MM.1S (cell line): Measurements from ENCODE around the gene LYL1.
A peak's percentile ranks its signal among the peaks of the same experiment; 100 is the strongest.

Source experiments
- DNase-seq: peaks from one replicate; pipeline ENCODE4 v3.0.0-alpha.2; 2015
- H2AFZ ChIP-seq: fragments of 300-600 bp; sonication (generic); 2 replicates; pipeline ENCODE4 v1.6.0; 2016; ENCODE audit warnings: antibody characterized with exemption, low read length
- H3F3A ChIP-seq: fragments of 300-600 bp; sonication (generic); 2 replicates; pipeline ENCODE4 v1.6.1; 2016; ENCODE audit warnings: mild to moderate bottlenecking, antibody characterized with exemption, low read length, moderate library complexity, mixed read lengths; ENCODE audit not compliant: insufficient read depth
- H3K27ac ChIP-seq: fragments of 300-600 bp; sonication (generic); 2 replicates; pipeline ENCODE4 v1.5.1; 2016; ENCODE audit warnings: mild to moderate bottlenecking, low read length
- H3K27me3 ChIP-seq: fragments of 300-600 bp; sonication (generic); replicated peaks from 2 replicates; pipeline ENCODE4 v1.6.0; 2016; ENCODE audit warnings: low read length; ENCODE audit not compliant: insufficient read depth
- H3K36me3 ChIP-seq: fragments of 300-600 bp; sonication (generic); replicated peaks from 2 replicates; pipeline ENCODE4 v1.6.1; 2016; ENCODE audit warnings: mild to moderate bottlenecking, low read length, mixed read lengths; ENCODE audit not compliant: insufficient read depth
- H3K4me1 ChIP-seq: fragments of 300-600 bp; sonication (generic); 2 replicates; pipeline ENCODE4 v1.6.1; 2016; ENCODE audit warnings: low read length, mixed read lengths
- H3K4me2 ChIP-seq: fragments of 300-600 bp; sonication (generic); 2 replicates; pipeline ENCODE4 v1.6.0; 2016; ENCODE audit warnings: low read depth, low read length
- H3K4me3 ChIP-seq: fragments of 300-600 bp; sonication (generic); 2 replicates; pipeline ENCODE4 v1.5.1; 2016; ENCODE audit warnings: low read length, mixed read lengths
- H3K79me2 ChIP-seq: fragments of 300-600 bp; sonication (generic); 2 replicates; pipeline ENCODE4 v1.6.1; 2016; ENCODE audit warnings: mixed run types, low read length, mixed read lengths
- H3K9ac ChIP-seq: fragments of 300-600 bp; sonication (generic); 2 replicates; pipeline ENCODE4 v1.6.1; 2016; ENCODE audit warnings: low read length, mixed read lengths
- H3K9me2 ChIP-seq: fragments of 300-600 bp; sonication (generic); replicated peaks from 2 replicates; pipeline ENCODE4 v1.6.1; 2016; ENCODE audit warnings: mild to moderate bottlenecking, low read length, mixed read lengths; ENCODE audit not compliant: insufficient read depth
- H3K9me3 ChIP-seq: fragments of 300-600 bp; sonication (generic); replicated peaks from 2 replicates; pipeline ENCODE4 v1.6.1; 2016; ENCODE audit warnings: mild to moderate bottlenecking, low read length, mixed read lengths; ENCODE audit not compliant: insufficient read depth
- H4K20me1 ChIP-seq: fragments of 300-600 bp; sonication (generic); 2 replicates; pipeline ENCODE4 v1.6.1; 2016; ENCODE audit warnings: mild to moderate bottlenecking, low read length, moderate library complexity, mixed read lengths; ENCODE audit not compliant: insufficient read depth
- EZH2 ChIP-seq: fragments of 300-600 bp; sonication (generic); optimal IDR thresholded peaks from 2 replicates; pipeline ENCODE3; 2017; ENCODE audit warnings: low read depth, mild to moderate bottlenecking, antibody characterized with exemption, low read length, mixed read lengths
- EZH2phosphoT487 ChIP-seq: fragments of 300-600 bp; sonication (generic); IDR thresholded peaks from 2 replicates; pipeline ENCODE4 v1.6.1; 2018; ENCODE audit warnings: antibody characterized with exemption, low read length
- TF ChIP-seq, protein P1 (sequence below): fragments of 300-600 bp; sonication (generic); IDR thresholded peaks from 2 replicates; pipeline ENCODE4 v1.5.1; 2016; ENCODE audit warnings: antibody characterized with exemption, low read length, mixed read lengths

Gene LYL1

DNA sequence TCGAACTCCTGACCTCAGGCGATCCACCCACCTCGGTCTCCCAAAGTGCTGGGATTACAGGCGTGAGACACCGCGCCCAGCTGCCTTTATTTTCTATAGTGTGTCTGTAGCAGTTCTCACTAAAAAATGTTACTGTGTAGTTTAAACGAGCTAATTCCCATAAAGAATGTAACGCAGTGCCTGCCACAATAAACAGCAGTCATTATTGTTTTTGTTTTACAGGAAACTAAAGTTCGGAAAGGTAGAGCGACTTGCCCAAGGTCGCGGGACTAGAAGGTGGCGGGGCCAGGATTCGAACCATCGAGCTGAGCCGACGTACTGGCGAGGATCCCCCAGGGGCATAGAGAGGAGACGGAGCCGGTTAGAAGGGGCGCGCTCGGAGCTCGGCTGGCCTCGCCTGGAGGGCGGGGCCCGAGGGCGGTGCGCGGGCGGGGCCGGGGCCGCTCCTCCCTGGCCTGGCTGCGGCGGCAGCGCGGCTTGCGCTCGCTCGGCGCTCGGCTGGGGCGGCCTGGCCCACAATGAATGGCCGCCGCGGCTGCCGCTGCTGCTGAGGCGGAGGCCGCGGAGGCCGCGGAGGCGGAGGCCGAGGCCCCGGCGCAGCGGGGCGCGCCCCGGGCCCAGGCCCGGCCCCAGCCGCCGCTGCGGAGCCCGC is 15.2 kb upstream of the LYL1 start, which contains the start of gene NACC1:
NACC1 (plus strand) TSS at position 493 of the 652 bp plus-strand sequence. CDS start 16,944 bp downstream, outside the sequence.
- peak within 1 kb of the TSS; percentile 67 for H3K27ac ChIP-seq
- TF ChIP-seq EZH2phosphoT487 (no peak), EZH2 (no peak)
- TF ChIP-seq, protein P1, sequence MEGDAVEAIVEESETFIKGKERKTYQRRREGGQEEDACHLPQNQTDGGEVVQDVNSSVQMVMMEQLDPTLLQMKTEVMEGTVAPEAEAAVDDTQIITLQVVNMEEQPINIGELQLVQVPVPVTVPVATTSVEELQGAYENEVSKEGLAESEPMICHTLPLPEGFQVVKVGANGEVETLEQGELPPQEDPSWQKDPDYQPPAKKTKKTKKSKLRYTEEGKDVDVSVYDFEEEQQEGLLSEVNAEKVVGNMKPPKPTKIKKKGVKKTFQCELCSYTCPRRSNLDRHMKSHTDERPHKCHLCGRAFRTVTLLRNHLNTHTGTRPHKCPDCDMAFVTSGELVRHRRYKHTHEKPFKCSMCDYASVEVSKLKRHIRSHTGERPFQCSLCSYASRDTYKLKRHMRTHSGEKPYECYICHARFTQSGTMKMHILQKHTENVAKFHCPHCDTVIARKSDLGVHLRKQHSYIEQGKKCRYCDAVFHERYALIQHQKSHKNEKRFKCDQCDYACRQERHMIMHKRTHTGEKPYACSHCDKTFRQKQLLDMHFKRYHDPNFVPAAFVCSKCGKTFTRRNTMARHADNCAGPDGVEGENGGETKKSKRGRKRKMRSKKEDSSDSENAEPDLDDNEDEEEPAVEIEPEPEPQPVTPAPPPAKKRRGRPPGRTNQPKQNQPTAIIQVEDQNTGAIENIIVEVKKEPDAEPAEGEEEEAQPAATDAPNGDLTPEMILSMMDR, result no peak

DNA sequence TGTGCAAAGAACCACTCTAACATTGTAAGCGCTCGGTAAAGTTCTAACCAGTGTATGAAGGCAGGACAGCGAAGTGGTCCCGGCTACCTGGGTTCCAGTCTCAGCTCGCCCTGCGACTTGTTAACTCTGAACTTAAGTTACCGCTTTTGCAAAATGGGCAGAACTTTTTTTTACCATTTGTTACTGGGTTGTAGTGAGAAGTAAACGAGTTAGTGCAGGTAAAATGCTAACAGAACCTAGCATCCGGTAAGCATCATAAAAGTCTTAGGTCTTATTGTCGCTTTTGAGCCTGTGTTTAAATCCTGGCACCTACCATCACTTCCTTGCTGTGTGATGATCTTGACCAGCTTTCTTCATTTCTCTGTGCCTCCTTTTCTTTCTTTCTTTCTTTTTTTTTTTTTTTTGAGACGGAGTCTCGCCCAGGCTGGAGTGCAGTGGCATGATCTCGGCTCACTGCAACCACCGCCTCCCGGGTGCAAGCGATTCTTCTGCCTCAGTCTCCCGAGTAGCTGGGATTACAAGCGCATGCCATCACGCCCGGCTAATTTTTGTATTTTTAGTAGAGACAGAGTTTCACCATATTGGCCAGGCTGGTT is 14.6 kb upstream of the LYL1 start:
- Histone ChIP-seq H3K9me2 (no peaks in the 10 kb centered on the region), H3K9ac (peak overlapping the region; percentile 84; the same call in 1 of the 2 replicates), H3K79me2 (peaks cover 59% of the 10 kb centered on the region), H3K4me2 (peak overlapping the region; percentile 62), H3K4me3 (peak overlapping the region; percentile 95), H3K4me1 (peaks cover 18% of the 10 kb centered on the region), H3F3A (peaks cover 12% of the 10 kb centered on the region), H3K36me3 (no peaks in the 10 kb centered on the region; the same call in 1 of the 2 replicates), H4K20me1 (peaks cover 17% of the 10 kb centered on the region), H3K27ac (peak overlapping the region; percentile 67), H3K9me3 (no peaks in the 10 kb centered on the region), H3K27me3 (no peaks in the 10 kb centered on the region), H2AFZ (peak overlapping the region; percentile 74)
- peak; percentile 41 for DNase-seq
- TF ChIP-seq EZH2, result no peak
- TF ChIP-seq, protein P1, result no peak
- no peak for TF ChIP-seq EZH2phosphoT487

More for the DNA sequence above, 15.2 kb upstream of the LYL1 start, which contains the start of gene NACC1:
- peak within 1 kb of the TSS; percentile 67 for H3K4me2 ChIP-seq
- peak within 1 kb of the TSS; percentile 74 for H2AFZ ChIP-seq
- H3K9me3 ChIP-seq, result no peaks in the 10 kb centered on the region
- no peaks in the 10 kb centered on the region; the same call in 1 of the 2 replicates for H3K36me3 ChIP-seq
- no peaks in the 10 kb centered on the region for H3K9me2 ChIP-seq
- peaks cover 17% of the 10 kb centered on the region for H4K20me1 ChIP-seq
- peaks cover 12% of the 10 kb centered on the region for H3F3A ChIP-seq
- peak within 1 kb of the TSS; percentile 99 for H3K4me3 ChIP-seq
- no peaks in the 10 kb centered on the region for H3K27me3 ChIP-seq
- peaks cover 18% of the 10 kb centered on the region for H3K4me1 ChIP-seq
- H3K9ac ChIP-seq, result peak within 1 kb of the TSS; percentile 90
- H3K79me2 ChIP-seq, result peaks cover 65% of the 10 kb centered on the region
- peak; percentile 89 for DNase-seq

DNA sequence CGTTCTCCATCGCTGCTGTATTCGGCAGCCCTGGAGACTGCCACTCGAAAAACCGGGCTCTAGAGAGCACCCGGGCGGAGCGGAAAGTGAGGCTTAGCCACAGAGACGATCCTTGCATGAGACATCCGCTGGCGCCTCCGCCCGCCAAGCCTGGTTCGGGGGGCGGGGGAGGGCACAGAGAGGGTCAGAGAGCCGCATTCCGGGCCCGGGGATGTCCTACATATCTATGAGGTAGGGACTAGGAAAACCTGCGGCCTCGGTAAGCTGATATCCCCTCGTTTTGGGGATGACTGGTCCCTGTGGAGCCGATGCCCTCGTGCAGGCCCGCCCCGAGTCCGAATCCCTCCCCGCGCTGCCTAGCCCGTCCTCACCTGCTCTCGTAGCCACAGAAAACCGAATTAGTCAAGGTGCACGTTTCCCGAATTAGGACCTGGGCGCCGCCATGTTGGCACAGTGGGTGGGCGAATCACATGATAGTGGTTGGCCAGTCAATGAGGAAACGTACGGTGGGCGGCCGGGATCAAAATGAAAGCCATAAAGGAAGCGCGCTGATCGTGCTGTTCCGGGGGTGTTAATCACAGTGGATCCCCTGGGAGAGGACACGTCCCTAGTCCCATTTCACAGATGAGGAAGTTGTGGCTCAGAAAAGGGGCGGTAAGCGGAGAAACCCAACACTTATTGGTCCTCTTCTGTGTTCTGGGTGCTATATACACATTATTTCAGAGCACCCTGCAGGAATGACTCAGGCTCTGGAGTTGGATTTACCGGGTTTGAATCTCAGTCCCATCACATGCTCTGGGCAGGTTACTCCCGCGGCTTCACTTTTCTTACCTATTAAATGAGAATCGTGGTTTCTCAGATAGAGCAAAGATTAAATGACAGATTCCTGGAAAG is 13.9 kb upstream of the LYL1 start, which contains the start of gene TRMT1:
TRMT1 (minus strand) TSS at position 459 of the 894 bp plus-strand sequence; CDS start at position 118, 341 bp downstream.
- no peaks in the 10 kb centered on the region for H3K9me3 ChIP-seq
- peak within 1 kb of the TSS; percentile 74 for H2AFZ ChIP-seq
- H3K9me2 ChIP-seq, result no peaks in the 10 kb centered on the region
- H3K36me3 ChIP-seq, result no peaks in the 10 kb centered on the region; the same call in 1 of the 2 replicates
- DNase-seq, result peak; percentile 91
- peaks cover 51% of the 10 kb centered on the region for H3K79me2 ChIP-seq
- peaks cover 12% of the 10 kb centered on the region for H3F3A ChIP-seq
- peaks cover 18% of the 10 kb centered on the region for H3K4me1 ChIP-seq
- H3K9ac ChIP-seq, result peak within 1 kb of the TSS; percentile 84
- peak within 1 kb of the TSS; percentile 95 for H3K4me3 ChIP-seq
- no peaks in the 10 kb centered on the region for H3K27me3 ChIP-seq
- H3K4me2 ChIP-seq, result peak within 1 kb of the TSS; percentile 89
- H4K20me1 ChIP-seq, result peaks cover 17% of the 10 kb centered on the region; the same call in 1 of the 2 replicates
- H3K27ac ChIP-seq, result peak within 1 kb of the TSS; percentile 67
- TF ChIP-seq, protein P1, result no peak
- TF ChIP-seq EZH2phosphoT487 (no peak), EZH2 (no peak)
